Measurements from ENCODE around the gene DLGAP1.

Gene DLGAP1

DNA sequence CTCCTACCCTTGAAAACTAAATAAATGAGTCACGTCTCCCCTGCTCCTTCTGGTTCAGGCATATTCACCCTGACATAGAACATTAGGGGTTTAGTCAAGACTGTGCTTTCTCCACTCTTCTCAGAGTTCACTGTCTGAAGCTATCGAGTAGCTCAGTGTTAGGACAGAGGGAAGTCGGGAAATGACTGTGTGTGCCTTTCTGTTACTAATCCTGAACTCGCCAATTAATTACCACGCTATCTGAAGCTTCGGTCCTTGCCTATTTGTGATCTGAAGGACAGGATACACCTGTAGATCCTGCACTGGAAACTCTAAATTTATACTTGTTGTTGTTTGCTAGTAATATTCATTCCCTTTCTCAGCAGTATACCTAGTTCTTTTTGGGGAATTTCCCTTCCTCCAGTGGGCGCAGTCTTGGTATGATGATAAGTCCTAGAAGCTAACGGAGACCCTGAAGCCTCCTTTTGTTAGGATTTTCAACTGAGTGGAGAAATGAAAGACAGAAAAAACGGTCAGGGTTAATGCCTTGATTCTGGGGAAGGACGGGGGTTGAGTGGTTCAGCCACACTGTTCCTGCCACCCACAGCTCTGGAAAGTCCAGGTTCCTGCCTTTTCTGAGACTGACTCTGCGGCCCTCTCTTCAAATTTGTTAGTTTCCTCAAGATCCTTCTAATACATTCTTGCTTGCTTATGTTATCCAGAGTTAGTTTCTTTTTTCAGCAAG, 218.0 kb downstream of the DLGAP1 start:
- DNase-seq = no peak

- no peak for DNase-seq
Observed at GRCh38 chr18:4233468-4233867, 221.6 kb downstream of the DLGAP1 start.

GRCh38 chr18:4232656-4233055, 222.5 kb downstream of the DLGAP1 start:
- no peak for DNase-seq

DNA sequence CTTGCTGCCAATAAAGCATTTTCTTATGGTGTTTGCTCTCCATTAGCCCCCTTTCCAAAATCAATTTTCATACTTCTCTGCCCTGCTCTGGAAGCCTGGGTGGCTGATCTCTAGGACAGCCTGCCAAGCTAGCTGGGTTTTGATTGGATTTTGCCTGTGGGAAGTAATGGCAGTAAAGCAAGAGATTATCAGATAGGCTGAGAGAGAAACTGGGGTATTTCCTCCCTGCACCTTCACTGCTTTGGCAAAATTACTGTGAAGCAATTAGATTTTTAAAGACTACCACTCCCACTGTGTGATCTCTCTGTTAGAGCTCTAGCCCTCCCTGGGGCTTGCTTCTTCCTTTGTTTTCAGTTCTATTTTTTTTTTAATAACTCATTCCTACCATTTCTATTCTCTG, 223.8 kb downstream of the DLGAP1 start:
- no peak for DNase-seq

GRCh38 chr18:4230450-4231168, 224.5 kb downstream of the DLGAP1 start:
- no peak for DNase-seq

DNA sequence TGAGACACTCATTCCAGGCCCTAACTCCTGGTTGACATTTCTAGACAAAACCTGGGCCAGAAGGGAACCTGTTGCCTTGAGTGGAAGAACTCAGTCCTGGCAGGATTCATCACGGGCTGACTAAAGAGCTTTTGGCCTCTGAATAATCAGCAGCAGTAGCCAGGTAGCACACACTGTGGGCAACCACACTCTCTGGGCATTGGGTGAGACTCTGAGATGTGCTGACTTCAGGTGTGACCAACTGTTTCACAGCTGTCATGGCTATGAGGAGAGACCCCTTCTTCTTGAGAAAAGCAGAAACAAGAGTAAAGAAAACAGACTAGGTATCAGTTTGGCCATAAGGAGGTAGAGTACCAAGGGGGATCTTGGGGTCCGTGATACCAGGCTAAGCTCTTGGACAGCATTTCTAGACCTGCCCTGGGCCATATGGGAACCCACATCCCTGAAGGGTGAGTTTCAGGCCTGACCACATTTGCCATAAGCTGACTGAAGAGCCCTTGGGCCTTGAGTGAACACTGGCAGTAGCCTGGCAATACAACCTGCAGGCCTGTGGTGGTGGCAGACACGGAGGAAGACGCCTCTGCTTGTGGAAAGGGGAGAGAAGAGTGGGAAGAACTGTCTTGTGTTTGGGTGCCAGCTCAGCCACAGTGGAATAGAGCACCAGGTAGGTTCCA, 230.9 kb downstream of the DLGAP1 start:
- no peak for DNase-seq

DNA sequence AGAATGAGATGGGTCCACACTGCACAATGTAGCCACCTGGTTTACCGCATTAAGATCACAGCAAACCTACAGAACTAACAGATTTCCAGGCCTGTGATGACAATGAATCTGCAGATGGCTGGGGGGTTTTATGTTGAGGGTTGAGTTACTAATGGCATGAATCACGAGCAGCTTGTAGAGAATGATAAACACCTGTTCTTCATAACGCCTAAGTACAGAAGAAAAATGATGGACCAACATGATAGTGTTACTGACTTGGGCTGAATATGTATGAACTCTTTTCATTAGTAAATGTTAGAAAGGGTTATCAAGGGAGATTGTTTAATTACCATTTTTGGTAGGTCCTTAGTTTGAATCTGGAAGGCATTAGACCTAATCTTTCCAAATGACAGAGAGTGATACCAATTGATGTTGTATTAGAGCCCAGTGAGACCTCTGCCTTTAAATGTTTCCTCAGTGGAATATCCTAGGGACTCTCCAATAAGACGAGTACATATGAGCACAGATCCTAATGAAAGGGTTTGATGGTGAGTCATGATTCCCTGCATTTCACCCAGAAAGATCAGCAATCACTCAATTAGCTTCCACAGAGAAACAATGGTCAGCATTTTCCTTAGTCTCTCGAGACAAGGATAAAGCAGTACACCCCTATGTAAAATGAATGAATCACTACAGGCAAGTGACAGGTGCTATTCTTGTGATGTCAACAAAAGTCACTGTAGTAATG, 243.8 kb downstream of the DLGAP1 start:
- no peak for DNase-seq

DNA sequence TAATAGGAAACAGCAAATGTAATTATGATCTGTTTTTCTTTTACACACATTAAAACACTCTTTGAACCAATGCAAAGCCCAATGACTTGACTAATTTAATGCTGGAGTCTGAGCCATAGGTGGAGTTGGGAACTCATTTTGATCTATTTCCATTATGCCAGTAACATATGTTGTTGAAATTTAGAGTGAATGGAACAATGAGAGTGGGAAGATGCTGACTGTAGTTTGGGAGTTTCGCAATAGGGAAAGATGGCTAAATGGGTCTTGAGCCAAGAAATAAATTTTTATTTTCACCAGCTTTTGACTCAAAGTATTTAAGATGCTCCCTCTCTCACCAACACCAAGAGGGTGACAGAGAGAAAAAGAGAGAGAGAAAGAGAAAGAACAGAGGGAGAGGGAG, 246.7 kb downstream of the DLGAP1 start:
- no peak for DNase-seq

DNA sequence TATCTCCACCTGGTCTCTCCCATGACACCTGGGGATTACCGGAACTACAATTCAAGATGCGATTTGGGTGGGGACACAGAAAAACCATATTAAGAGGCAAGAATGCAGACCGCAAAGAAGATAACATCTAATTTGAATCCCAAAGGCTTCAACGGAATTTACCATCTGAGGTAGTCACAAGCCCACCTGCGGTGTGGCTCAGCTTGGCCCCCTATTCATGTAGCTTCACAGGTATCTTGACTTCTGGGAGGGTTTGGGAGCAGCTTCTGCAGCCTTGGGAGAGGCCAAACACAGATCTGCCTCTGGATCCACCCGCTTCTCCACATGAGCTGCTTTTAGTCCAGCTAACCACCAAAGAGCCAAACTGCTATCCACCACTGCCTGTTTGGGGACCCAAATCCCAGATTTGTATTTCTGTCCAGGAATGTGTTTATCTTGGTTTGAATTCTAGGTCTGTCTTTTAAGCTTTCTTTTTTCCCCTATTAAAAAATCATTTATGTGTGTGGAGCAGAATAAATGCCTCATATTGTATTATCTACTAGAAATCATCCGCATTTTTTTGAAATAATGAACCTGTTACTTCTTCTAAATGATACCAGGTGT, 247.6 kb downstream of the DLGAP1 start:
- DNase-seq = no peak

DNA sequence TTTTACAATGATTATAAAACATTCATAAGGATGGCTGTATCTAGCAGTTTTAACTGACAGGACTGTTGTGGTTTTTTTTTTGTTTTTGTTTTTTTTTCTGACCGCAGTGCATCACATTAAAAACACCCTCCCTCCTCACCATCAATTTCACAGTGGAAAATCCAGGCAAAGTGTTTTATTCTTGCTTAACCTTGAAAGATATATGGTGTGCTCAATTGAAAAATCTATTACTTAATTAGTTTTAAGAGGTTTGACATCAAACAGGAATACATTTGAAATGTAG, 250.7 kb downstream of the DLGAP1 start:
- DNase-seq = no peak

GRCh38 chr18:4203568-4204437, 251.3 kb downstream of the DLGAP1 start:
- no peak for DNase-seq

- DNase-seq = no peak
Observed at GRCh38 chr18:4200399-4200798, 254.7 kb downstream of the DLGAP1 start.

DNA sequence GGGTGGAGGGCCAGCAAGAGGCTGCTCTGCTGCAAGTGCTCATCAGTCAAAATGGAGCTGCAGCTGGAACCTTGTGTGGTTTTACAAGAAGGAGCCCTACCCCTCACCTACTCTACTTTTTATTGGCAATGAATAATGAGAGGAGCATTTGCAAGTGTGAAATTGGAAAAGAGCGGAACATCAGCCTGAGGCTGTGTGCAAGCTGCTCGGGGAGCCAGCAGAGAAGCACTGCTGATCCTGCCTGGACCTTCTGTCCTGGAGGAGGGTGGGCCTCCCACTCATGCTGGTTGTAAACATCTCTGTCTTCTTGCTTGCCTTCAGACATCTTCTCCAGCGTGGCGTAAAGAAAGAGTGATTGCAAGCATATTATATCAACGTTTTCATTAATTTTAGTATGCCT, 256.2 kb downstream of the DLGAP1 start:
- no peak for DNase-seq

DNA sequence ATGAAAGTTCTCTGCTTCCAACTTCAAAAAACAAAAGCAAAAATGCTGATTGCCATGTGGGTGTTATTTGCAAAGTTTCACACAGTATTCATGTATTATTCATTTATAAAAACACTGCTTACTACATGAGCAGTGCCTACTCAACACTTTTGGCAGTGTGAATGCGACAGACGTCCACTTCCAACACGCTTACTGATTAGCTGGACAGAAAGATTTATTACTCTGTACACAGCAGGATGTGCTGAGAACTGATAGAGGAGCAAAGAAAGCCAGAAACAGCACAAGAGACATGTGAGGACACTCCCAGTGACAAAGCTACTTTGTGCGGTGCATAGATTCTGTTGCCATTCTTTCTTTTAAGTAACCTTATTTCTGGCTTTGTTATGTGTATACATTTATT, 258.8 kb downstream of the DLGAP1 start:
- no peak for DNase-seq

GRCh38 chr18:4193086-4193485, 262.0 kb downstream of the DLGAP1 start:
- DNase-seq = no peak

- DNase-seq = no peak
Observed at GRCh38 chr18:4181882-4182568, 273.1 kb downstream of the DLGAP1 start.

DNA sequence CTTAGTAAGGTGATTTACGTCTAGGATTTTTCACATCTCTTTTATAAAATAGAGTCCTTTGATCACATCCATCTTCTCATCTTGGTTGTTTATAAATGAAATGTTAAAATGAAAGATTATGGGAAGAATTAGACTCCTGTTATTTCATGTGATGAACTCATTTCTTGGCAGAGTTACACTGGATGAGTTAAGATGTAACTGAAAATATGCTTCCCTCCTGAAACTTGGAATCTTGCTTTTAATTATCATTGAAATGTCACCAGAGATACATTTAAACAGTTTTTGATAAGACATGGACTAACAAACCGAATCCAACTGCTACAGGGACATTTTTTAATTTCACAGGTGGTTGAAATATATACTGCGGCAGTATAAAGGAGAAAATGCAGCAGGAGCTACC, 274.0 kb downstream of the DLGAP1 start:
- DNase-seq = no peak

- no peak for DNase-seq
Observed at GRCh38 chr18:4172196-4173100, 282.7 kb downstream of the DLGAP1 start.

GRCh38 chr18:4157352-4157751, 297.8 kb downstream of the DLGAP1 start:
- no peak for DNase-seq

GRCh38 chr18:4146797-4147196, 308.3 kb downstream of the DLGAP1 start:
- DNase-seq = no peak

GRCh38 chr18:4144201-4144600, 310.9 kb downstream of the DLGAP1 start:
- no peak for DNase-seq

Data from RPMI8226 (cell line).